Prostate gland (tissue), 2 donors: Measurements from ENCODE around the gene SEPTIN5. TPM values are rescaled to one million over a fixed set of nuclear protein-coding genes. Genes with fewer than 3 reads are reported as not detected.

Experiments used
- DNase-seq: peaks from one replicate; pipeline ENCODE4 v3.0.0-alpha.2; 2019; ENCODE audit warnings: low spot score
- H3K27ac ChIP-seq, 2 donors: fragments of 200-600 bp; sonication (generic); 2 replicates each; pipeline ENCODE4 v1.5.1; 2017 to 2019
- H3K27me3 ChIP-seq: fragments of 200-600 bp; sonication (generic); replicated peaks from 2 replicates; pipeline ENCODE4 v1.5.1; 2019; ENCODE audit not compliant: insufficient read depth
- H3K36me3 ChIP-seq, 2 donors: fragments of 200-600 bp; sonication (generic); 1 replicate in 1 of 2; 2 replicates in 1 of 2; pipeline versions ENCODE4 v1.5.1 to v1.8.1; 2017 to 2019
- H3K4me1 ChIP-seq: fragments of 200-600 bp; sonication (generic); replicated peaks from 2 replicates; pipeline ENCODE4 v1.5.1; 2019
- H3K4me3 ChIP-seq, 2 donors: fragments of 200-600 bp; sonication (generic); 2 replicates each; pipeline ENCODE4 v1.5.1; 2017 to 2019
- H3K9me3 ChIP-seq: fragments of 200-600 bp; sonication (generic); 2 replicates; pipeline ENCODE4 v1.5.1; 2017
- CTCF ChIP-seq, 4 experiments: fragments of 200-600 bp in 2 of 4; fragments of 450-650 bp in 2 of 4; sonication (generic) in 2 of 4; IDR thresholded peaks; 1 replicate in 3 of 4; 2 replicates in 1 of 4; pipeline ENCODE4 v1.5.1; 2016 to 2019; ENCODE audit warnings: antibody characterized with exemption in 4 of 4, mild to moderate bottlenecking in 2 of 4, moderate library complexity in 2 of 4
- POLR2A ChIP-seq: fragments of 450-650 bp; IDR thresholded peaks from one replicate; pipeline ENCODE4 v1.6.1; 2016; ENCODE audit warnings: antibody characterized with exemption, mild to moderate bottlenecking
- POLR2AphosphoS5 ChIP-seq: sonication (generic); formaldehyde crosslinking; IDR thresholded peaks from one replicate; pipeline ENCODE4 v1.6.1; 2017; ENCODE audit warnings: antibody characterized with exemption
- WGBS: methylation state at CpG from one replicate; pipeline ENCODE4 v1.1.5; 2018; 5-methylcytosine and 5-hydroxymethylcytosine counted together
- intact Hi-C: fragments of 100-400 bp; cut with DNase I; formaldehyde crosslinking; loops from one replicate; pipeline ENCODE4 v1.14.2; 2022
- total RNA-seq, 2 donors: library from RNA; depleted of rRNA; stranded (reverse); fragments of >200 nt; gene quantifications; one replicate each; pipeline ENCODE4 v1.1.0, GENCODE V29; 2016

The SEPTIN5 gene
- total RNA-seq, 2 donors from 2014 or later: 17.1 to 96.2 TPM

- intact Hi-C loops: no loop called here
- Histone ChIP-seq H3K4me3 (no peak overlapping the region), H3K27ac (no peak overlapping the region), H3K36me3 (no peaks in the 10 kb centered on the region), H3K4me1 (no peaks in the 10 kb centered on the region), H3K9me3 (no peaks in the 10 kb centered on the region), H3K27me3 (peaks cover 3% of the 10 kb centered on the region)
- TF ChIP-seq POLR2AphosphoS5 (no peak), CTCF (IDR thresholded peaks at IDR 0.05) (no peak), POLR2A (no peak)
- DNase-seq: no peak
- 93% methylated on average over 7 of the region's 7 CpGs for WGBS
Observed at GRCh38 chr22:19706661-19707151, 7.6 kb upstream of the SEPTIN5 start.

GRCh38 chr22:19707347-19708290 is 6.7 kb upstream of the SEPTIN5 start:
- H3K4me1 ChIP-seq: no peaks in the 10 kb centered on the region
- H3K36me3 ChIP-seq: no peaks in the 10 kb centered on the region
- H3K27me3 ChIP-seq: peaks cover 3% of the 10 kb centered on the region
- intact Hi-C loops: no loop called here
- TF ChIP-seq POLR2A (no peak), CTCF (IDR thresholded peaks at IDR 0.05) (no peak), POLR2AphosphoS5 (no peak)
- no peak overlapping the region for H3K27ac ChIP-seq
- no peaks in the 10 kb centered on the region for H3K9me3 ChIP-seq
- WGBS: 81% methylated on average over 23 of the region's 24 CpGs
- no peak for DNase-seq
- H3K4me3 ChIP-seq: no peak overlapping the region

- WGBS: 73% methylated on average over 20 of the region's 20 CpGs
- H3K9me3 ChIP-seq: no peaks in the 10 kb centered on the region
- peaks cover 3% of the 10 kb centered on the region for H3K27me3 ChIP-seq
- intact Hi-C loops: no loop called here
- DNase-seq: no peak
- TF ChIP-seq POLR2A (no peak), POLR2AphosphoS5 (no peak), CTCF (IDR thresholded peaks at IDR 0.05) (no peak)
- H3K4me1 ChIP-seq: no peaks in the 10 kb centered on the region
- no peak overlapping the region for H3K27ac ChIP-seq
- no peak overlapping the region for H3K4me3 ChIP-seq
- H3K36me3 ChIP-seq: no peaks in the 10 kb centered on the region
Observed at GRCh38 chr22:19708321-19709011, 5.8 kb upstream of the SEPTIN5 start.

- TF ChIP-seq CTCF (IDR thresholded peaks at IDR 0.05) (no peak), POLR2AphosphoS5 (no peak), POLR2A (no peak)
Observed at GRCh38 chr22:19709063-19709769, 5.1 kb upstream of the SEPTIN5 start.

More at GRCh38 chr22:19709063-19709769, 5.1 kb upstream of the SEPTIN5 start:
- Histone ChIP-seq H3K4me1 (no peaks in the 10 kb centered on the region), H3K36me3 (no peaks in the 10 kb centered on the region), H3K27ac (no peak overlapping the region), H3K4me3 (no peak overlapping the region), H3K9me3 (no peaks in the 10 kb centered on the region), H3K27me3 (peaks cover 3% of the 10 kb centered on the region)
- intact Hi-C loops: no loop called here
- no peak for DNase-seq
- 77% methylated on average over 19 of the region's 19 CpGs for WGBS
